GM19238 (cell line): ENCODE measurements around the gene ANKDD1B.

Source experiments
- DNase-seq: peaks from one replicate; pipeline ENCODE4 v3.0.0; 2011; ENCODE audit warnings: low spot score; ENCODE audit not compliant: insufficient read length

Gene ANKDD1B

DNA sequence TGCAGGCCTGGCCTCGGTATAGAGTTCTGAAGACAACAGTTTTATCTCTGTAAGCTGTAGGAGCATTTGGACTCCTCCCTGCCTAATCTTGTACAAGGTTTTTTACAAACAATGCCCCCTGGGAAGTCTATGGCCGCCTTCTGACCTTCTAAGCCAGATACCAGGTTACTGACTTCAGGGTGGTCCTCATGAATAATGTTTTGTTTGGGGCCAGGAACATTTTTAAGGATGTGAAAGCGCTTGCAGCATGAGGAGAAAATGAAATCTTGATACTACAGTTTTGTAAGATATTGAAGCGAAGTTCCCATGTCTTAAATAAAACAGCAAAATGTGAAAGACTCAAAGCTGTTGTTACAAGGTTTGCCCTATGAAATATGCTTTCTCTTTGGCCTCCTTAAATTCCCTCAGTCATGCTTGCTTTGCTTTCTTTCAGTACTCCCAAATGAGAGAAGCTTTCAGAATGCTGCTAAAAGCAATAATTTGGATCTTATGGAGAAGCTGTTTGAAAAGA is 5.2 kb downstream of the ANKDD1B start:
- DNase-seq, result no peak

DNA sequence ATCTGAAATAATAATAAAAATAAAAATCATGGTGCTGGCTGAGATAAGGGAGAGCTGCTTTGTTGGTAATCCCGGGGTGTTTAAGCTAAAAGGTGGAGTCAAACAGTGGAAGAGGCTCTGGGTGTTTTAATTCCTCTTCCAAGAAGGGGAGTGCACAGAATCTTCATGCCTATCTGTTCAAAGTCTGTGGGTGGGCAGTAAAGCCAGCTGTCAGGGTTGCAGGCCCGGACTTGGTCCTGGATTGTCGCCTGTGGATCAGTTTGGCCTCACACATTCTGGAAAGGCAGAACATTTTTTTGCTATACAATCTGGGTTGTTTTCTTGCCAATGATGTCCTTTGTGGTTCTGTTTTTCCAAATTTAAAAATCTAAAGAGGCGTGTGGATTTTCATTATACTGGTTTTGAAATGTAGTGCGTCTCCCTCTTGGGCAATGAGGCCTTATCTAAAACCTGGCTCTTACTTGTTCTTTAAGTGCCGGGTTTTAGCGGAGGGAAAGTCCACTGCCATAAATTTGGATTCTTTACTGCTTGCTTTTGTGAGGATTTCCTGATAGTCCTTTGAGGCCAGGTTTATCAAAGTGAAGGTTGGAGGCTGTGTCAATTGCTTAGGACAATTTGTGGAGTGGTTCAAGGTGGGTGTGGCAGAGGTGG is 5.8 kb downstream of the ANKDD1B start:
- DNase-seq, result no peak

DNA sequence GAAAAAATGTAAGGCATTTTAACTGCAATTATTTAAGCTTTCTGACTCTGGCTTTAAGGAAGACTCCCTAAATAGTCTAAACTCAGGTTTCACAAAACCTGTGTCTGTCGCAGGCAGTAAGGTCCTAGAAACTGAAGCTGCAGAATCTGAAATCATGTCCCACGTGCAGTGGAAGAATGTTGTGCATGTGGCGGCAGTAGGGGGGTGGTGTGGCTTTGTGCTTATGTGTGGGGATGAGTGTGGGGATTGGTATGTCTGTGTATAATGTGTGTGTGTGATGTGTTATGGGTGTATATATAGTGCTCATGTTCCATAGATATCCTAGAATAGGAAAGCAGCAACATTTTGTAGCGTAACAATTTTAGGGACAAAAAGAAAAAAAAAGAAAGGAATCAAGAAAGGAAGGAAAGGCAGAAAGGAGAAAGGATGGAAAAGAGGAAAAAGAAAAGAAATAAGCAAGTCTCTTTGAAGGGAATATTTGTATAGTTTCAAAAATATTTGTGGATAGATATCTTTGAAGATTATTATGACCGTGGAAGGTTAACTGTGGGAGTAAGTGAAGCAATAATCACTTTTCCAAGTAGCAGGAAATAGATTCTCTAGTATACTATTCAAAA is 6.6 kb downstream of the ANKDD1B start:
- no peak for DNase-seq

DNA sequence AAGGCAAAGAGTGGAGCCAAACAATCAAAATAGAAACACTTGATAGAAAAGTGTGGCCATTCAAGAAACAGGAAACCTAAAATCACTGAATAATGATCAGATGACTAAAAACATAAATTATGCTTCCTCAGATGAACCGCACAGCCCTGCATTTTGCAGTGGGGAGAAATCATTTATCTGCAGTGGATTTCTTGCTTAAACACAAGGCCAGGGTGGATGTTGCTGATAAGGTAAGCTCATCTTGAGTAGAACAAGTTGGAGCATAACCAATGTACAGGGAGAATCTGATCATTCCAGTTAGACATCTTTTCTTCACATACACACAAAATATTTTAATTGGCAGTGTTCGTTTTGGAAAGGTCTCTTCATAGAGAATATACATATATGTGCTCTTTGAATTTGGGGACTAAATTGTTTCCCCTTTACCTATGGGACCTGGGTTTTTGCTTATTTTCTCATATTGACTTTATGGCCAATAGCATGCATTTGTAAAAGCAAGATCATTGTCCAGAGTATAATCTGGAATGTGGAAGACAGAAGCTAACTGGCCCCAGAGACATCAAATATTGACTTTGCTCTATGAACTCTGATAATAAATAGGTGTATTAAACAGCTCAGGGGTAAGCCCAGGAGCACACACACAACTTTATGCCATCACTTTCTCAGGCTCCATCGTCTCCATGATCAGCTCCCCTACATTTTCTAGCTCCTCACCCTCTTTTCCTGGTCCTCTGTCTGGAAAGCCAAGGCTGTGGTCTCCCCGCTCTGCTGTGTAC is 9.1 kb downstream of the ANKDD1B start:
- DNase-seq, result no peak

- no peak for DNase-seq
These were observed 11.3 kb downstream of the ANKDD1B start for GRCh38 chr5:75622564-75622963.

GRCh38 chr5:75623846-75624245 is 12.6 kb downstream of the ANKDD1B start:
- DNase-seq, result no peak

DNA sequence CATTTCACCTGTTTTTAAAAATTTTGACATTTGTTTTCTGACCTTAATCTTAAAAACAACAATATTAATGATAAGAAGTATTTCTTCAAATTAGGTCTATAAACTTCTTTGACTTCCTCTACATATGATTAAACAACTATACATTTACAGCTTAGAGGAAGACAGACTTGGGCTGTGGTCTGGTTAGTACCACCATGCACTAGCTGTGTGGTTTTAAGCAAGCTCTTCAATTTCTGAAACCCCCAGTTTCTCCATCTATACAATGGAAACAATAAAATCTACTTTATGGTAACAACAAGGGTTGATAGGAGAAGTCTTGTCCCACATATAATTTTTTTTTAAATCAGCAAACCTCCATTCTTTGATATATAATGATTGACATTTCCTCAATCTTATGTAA is 15.7 kb downstream of the ANKDD1B start:
- no peak for DNase-seq

DNA sequence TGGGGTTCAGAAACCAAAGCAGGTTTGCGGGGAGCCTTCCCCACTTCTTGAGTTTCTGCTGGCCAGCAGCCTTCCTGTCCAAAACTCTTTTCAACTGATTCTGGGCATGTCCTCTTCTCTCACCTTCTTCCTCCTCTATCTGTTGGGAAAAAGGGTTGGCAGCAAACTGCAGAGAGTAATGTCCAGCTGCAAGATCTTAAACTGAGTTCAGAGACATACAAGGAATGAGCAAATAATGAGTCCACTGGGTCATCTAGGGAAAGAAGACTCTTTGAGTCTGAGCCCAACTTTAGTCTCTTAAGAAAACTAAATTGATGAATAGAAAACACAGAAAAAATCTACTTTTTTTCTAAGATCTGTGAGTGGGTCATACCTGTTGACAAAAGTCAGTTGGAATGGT is 16.5 kb downstream of the ANKDD1B start:
- DNase-seq, result no peak

- no peak for DNase-seq
These were observed 19.6 kb downstream of the ANKDD1B start for GRCh38 chr5:75630875-75631274.

DNA sequence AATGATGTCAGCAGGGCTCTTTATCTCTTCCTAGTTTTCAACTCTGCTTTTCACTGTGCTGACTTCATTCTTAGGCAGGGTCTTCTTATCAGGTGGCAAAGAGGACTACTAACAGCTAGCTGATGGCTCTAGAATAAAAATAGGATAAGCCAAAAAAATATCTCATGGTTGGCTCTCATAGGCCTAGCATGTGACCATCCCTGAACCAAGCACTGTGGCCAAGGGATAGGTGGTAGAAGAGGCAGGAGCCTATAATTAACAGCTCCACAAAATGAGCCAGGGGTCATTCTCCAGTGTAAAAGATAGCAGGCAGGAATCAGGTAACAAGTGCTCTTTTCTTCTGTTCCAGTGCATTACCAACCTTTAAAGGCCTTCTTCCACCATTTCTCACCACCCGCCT is 21.1 kb downstream of the ANKDD1B start:
- DNase-seq, result no peak

- no peak for DNase-seq
These were observed 26.7 kb downstream of the ANKDD1B start for GRCh38 chr5:75637949-75638348.

DNA sequence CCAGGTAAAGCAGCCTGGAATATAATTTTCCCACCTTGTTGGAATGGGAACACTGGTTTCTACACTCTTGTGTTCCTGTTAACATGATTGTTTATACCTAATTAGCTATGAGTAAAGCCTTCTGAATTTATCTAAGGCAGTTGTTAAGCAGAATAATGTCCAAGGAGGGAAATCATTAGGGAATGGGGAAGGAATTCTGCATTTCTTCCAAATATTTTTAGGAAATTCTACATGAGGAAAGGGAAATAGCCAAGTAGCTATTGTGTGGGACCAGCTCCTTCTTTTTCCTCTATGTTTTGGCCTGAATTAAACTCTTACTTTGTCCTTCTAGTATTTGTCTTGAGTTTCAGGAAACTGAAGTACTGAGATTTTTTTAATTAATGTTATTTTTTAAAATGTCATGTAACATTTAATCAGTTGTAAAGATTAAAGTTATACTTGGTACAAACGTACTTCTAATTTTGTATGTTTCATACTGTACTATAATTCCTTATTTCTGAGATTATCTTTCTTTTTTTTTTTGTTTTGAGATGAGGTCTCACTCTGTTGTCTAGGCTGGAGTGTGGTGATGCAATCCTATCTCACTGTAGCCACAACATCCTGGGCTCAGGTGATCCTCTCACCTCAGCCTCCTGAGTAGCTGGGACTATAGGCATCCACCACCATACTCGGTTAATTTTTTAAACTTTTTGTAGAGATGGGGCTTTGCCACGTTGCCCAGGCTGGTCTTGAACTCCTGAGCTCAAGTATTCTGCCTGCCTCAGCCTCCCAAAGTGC is 28.5 kb downstream of the ANKDD1B start:
- no peak for DNase-seq

DNA sequence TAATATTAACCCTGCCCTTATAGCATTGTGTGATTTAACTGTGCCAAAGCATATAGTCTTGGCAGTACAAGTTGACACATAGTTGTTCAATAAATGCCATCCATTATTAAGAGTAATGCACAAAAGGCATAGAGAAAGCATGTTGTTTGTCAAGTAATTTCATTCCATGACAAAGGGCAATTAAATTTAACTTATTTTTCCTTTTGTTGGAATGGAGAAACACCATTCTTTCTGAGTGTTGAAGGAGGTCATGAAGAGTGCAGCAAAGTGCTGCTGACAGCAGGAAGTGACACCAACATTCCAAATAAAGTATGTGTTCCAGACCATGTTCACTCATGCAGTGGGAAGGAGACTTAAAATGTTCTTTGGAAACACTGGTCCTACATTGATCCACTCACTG is 29.1 kb downstream of the ANKDD1B start:
- no peak for DNase-seq

DNA sequence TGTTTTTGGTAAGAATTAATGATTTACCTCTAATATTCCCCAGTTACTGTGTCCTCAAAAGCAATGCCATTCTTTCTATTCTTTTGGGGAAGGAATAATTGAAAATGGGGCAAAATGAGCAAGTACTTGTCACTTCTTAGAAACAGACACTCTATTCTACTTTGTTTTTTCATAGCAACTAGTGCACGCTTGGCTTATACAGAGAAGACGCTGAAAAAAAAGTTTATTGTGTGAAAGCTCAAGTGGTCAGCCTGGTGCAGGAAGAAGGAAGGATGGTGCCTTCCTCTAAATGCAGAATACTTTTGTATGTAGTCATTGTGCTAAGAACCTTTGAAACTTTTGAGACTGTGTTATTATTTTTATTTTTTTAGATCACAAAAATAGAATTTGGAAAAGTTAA is 29.6 kb downstream of the ANKDD1B start:
- no peak for DNase-seq

DNA sequence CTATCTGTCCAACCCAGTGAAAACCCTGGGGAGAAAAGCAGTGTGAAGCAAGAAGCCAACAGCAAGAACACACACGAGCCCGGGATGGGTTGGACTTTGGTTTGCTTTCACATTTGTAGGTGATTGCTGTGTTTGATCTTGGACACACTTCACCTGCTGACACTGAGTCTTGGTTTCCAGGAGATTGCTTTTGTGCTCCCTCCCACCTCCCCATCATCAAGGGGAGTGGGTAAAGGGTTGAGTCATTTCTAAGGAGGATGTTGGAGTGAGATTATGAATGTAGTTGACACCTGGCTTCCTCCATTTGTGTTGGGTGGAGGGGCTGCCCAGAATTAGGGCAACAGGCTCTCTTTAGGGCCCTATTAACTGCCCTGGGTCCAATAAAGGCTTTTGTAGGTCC is 37.5 kb downstream of the ANKDD1B start:
- DNase-seq, result peak; percentile 12

GRCh38 chr5:75651575-75652238 is 40.5 kb downstream of the ANKDD1B start:
- DNase-seq, result no peak

- DNase-seq, result no peak
These were observed 42.3 kb downstream of the ANKDD1B start for GRCh38 chr5:75653521-75653920.

DNA sequence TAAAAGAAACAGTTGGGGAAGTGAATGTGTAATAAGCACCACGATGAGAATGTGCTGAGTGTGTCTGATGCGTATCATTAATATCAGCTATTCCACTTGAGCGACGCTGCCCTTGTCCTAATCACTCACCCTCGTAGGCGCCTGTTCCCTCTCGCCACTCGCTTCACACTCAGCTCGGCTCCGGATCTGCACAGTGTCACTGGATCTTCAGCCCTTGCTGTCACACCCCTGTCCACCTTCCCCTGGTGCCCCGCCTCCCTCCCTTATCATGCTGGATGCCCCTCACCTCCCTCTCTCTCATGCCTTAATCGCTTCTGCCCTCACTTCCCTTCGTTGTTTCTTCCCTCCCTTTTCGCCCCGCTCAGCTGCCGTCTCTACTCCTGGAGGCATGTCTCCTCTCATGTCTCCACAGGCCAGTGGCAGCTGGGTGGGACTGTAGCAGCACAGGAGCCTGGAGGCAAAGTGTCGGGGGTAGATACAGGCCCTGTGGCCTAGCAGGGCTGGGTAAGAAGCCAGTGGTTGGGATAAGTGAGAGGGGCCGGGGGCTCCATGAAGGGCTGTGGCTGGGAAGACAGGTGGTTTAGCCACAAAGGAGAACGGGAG is 43.5 kb downstream of the ANKDD1B start:
- no peak for DNase-seq

GRCh38 chr5:75656311-75657003 is 45.2 kb downstream of the ANKDD1B start:
- DNase-seq, result no peak

DNA sequence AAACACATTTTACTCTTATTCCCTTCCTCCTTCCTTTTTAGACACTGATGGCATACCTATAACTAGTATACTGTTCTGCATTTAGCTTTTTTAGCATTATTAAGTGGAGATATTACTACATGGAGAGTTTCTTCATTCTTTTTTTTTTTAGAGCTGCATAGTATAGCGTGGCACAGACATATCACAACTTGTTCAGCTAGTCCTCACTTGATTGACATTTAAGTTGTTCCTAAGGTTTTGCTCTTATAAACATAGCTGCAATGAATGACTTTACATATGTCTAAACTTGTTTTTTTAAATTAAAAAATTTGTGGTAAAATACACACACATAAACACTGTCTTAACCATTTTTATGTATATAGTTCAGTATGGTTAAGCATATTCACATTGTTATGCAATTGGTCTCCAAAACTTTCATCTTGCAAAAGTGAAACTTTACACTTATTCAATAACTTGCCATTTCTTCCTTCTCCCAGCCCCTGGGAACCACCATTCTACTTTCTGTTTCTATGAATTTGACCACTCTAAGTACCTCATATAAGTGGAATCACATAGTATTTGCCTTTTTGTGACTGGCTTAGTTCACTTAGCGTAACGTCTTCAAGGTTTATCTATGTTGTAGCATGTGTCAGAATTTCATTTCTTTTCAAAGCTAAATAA is 48.7 kb downstream of the ANKDD1B start:
- no peak for DNase-seq
